ENCODE data around the gene ABCC8. TPM values are rescaled to one million over a fixed set of nuclear protein-coding genes. Genes with fewer than 3 reads are reported as not detected.

The ABCC8 gene
- total RNA-seq, 1 experiment from 2014 or later = 7.3 TPM

GRCh38 chr11:17366495-17366894, 110.2 kb downstream of the ABCC8 start:
- Mint-ChIP-seq H3K4me3 (no peak overlapping the region), H3K27ac (no peak overlapping the region), H3K4me1 (no peaks in the 10 kb centered on the region), H3K27me3 (ENCODE audit: low read depth) (peaks cover 23% of the 10 kb centered on the region), H3K36me3 (peaks cover 38% of the 10 kb centered on the region), H3K9me3 (peaks cover 36% of the 10 kb centered on the region)
- POLR2A ChIA-PET = no interaction called here
- no peak for ATAC-seq
- DNase-seq (ENCODE audit: low spot score) = no peak
- CTCF ChIA-PET = interaction anchor here (1.7 to 2.2 kb wide), 2 partner anchors 12 to 161 kb away, joined by 5 to 13 read pairs; no protein-coding TSS in a partner anchor
- TF ChIP-seq ZNF532 (CRISPR knock-in tag; IDR thresholded peaks at IDR 0.05; ENCODE audit: borderline replicate concordance) (no peak), RORB (CRISPR knock-in tag; IDR thresholded peaks at IDR 0.05) (no peak), ATF2 (CRISPR knock-in tag; IDR thresholded peaks at IDR 0.05; ENCODE audit: borderline replicate concordance, low read depth) (no peak), ATF3 (CRISPR knock-in tag; conservative IDR thresholded peaks at IDR 0.05) (no peak), E2F4 (CRISPR knock-in tag; IDR thresholded peaks at IDR 0.05; ENCODE audit: borderline replicate concordance, low read depth) (no peak), ZSCAN18 (CRISPR knock-in tag; IDR thresholded peaks at IDR 0.05) (no peak), ARID4B (CRISPR knock-in tag; IDR thresholded peaks at IDR 0.05; ENCODE audit: borderline replicate concordance) (no peak), IRF1 (CRISPR knock-in tag; IDR thresholded peaks at IDR 0.05) (no peak), NR2C2 (CRISPR knock-in tag; IDR thresholded peaks at IDR 0.05) (no peak)

- ChIA-PET POLR2A (no interaction called here), CTCF (interaction anchor here (0.6 to 3.7 kb wide), 13 partner anchors 12 to 174 kb away, joined by 3 to 41 read pairs (median 4); partner anchors contain the start of gene KCNJ11)
- ATAC-seq = 0 out of 2 replicates have a peak, but pooled peaks have one; percentile 11
- Mint-ChIP-seq H3K9me3 (peaks cover 19% of the 10 kb centered on the region), H3K4me3 (peak overlapping the region; percentile 82), H3K36me3 (peaks cover 7% of the 10 kb centered on the region), H3K4me1 (peaks cover 27% of the 10 kb centered on the region), H3K27me3 (ENCODE audit: low read depth) (peaks cover 60% of the 10 kb centered on the region), H3K27ac (no peak overlapping the region)
- peak; percentile 67 for DNase-seq (ENCODE audit: low spot score)
- no peak for TF ChIP-seq HMGXB4 (CRISPR knock-in tag; IDR thresholded peaks at IDR 0.05)
- TF ChIP-seq KAT7 (CRISPR knock-in tag; IDR thresholded peaks at IDR 0.05; ENCODE audit: borderline replicate concordance) = no peak
- no peak for TF ChIP-seq E2F1 (CRISPR knock-in tag; IDR thresholded peaks at IDR 0.05)
- peak; percentile 47 for TF ChIP-seq CTCF (IDR thresholded peaks at IDR 0.05)
Measured at GRCh38 chr11:17354601-17354991, 122.0 kb downstream of the ABCC8 start.

Data from WTC11 (cell line).